Measurements from ENCODE around the gene FSHR. TPM values are rescaled to one million over a fixed set of nuclear protein-coding genes. Genes with fewer than 3 reads are reported as not detected.

The FSHR gene
- total and polyA plus RNA-seq, 7 donors, result not detected

GRCh38 chr2:48914477-48915089 is 239.7 kb downstream of the FSHR start:
- no peak for DNase-seq
- 16 to 20% methylated on average over 1 of the region's 1 CpG for WGBS, 2 donors
- intact Hi-C loops (cut with DNase I), result no loop called here

More at GRCh38 chr2:48914477-48915089, 239.7 kb downstream of the FSHR start:
- no peaks in the 10 kb centered on the region for H3K36me3 ChIP-seq
- H3K4me3 ChIP-seq, result no peak overlapping the region
- TF ChIP-seq CTCF (IDR thresholded peaks at IDR 0.05) (no peak), EP300 (IDR thresholded peaks at IDR 0.05) (no peak), POLR2A (IDR thresholded peaks at IDR 0.05) (no peak), POLR2AphosphoS5 (IDR thresholded peaks at IDR 0.05) (no peak)
- H3K4me1 ChIP-seq, result no peaks in the 10 kb centered on the region
- no peaks in the 10 kb centered on the region for H3K27me3 ChIP-seq
- peaks cover 0 to 3% (median 0%) of the 10 kb centered on the region in 4 donors for H3K9me3 ChIP-seq
- no peak overlapping the region for H3K27ac ChIP-seq

Small RNA genes within 50 kb of the gene (small RNA-seq; reads per million reads assigned to genes)
- 0 reads per million in 3 donors for gene MIR548BA

All from sigmoid colon (tissue), 7 donors.